Type B pancreatic cell (in vitro differentiated cells): Measurements from ENCODE around the gene ALKBH3. TPM values are rescaled to one million over a fixed set of nuclear protein-coding genes. Genes with fewer than 3 reads are reported as not detected.

Experiments used
- DNase-seq: peaks from one replicate; pipeline ENCODE4 v3.0.0; 2021; ENCODE audit warnings: mixed read lengths; ENCODE audit not compliant: unreplicated experiment; ENCODE audit errors: extremely low spot score
- H3K27ac Mint-ChIP-seq: 2 replicates; pipeline ENCODE4 v1.8.0; 2021; ENCODE audit warnings: mild to moderate bottlenecking, mixed read lengths
- H3K27me3 Mint-ChIP-seq: 2 replicates; pipeline ENCODE4 v1.8.0; 2021; ENCODE audit warnings: mixed read lengths
- H3K36me3 Mint-ChIP-seq: 2 replicates; pipeline ENCODE4 v1.8.0; 2021; ENCODE audit warnings: mixed read lengths
- H3K4me1 Mint-ChIP-seq: one replicate; pipeline ENCODE4 v1.8.0; 2021; ENCODE audit warnings: mixed read lengths; ENCODE audit not compliant: unreplicated experiment
- H3K4me3 Mint-ChIP-seq: 2 replicates; pipeline ENCODE4 v1.8.0; 2021; ENCODE audit warnings: mild to moderate bottlenecking, mixed read lengths
- H3K9me3 Mint-ChIP-seq: 2 replicates; pipeline ENCODE4 v1.8.0; 2021; ENCODE audit warnings: mixed read lengths
- CTCF ChIP-seq: fragments of 200-600 bp; sonication (generic); conservative IDR thresholded peaks from 2 replicates; pipeline ENCODE4 v1.5.0; 2021; ENCODE audit warnings: antibody characterized with exemption, mild to moderate bottlenecking
- total RNA-seq: library from RNA; stranded (reverse); gene quantifications from 2 replicates; pipeline ENCODE4 v1.2.1, GENCODE V29; 2021; ENCODE audit warnings: low replicate concordance

Gene ALKBH3
- total RNA-seq, 1 donor from 2014 or later = 27.3 TPM

GRCh38 chr11:43933226-43933607 lies 52.6 kb downstream of the ALKBH3 start:
- no peak for TF ChIP-seq CTCF
- Mint-ChIP-seq H3K27ac (no peak overlapping the region), H3K27me3 (peaks cover 15% of the 10 kb centered on the region), H3K9me3 (no peaks in the 10 kb centered on the region), H3K4me1 (peaks cover 13% of the 10 kb centered on the region), H3K36me3 (no peaks in the 10 kb centered on the region), H3K4me3 (no peak overlapping the region)
- DNase-seq = no peak

- H3K4me1 Mint-ChIP-seq = peaks cover 13% of the 10 kb centered on the region
- peaks cover 17% of the 10 kb centered on the region for H3K27me3 Mint-ChIP-seq
- no peak for DNase-seq
- peak overlapping the region; percentile 32 for H3K27ac Mint-ChIP-seq
- H3K4me3 Mint-ChIP-seq = peak overlapping the region; percentile 57
- H3K36me3 Mint-ChIP-seq = no peaks in the 10 kb centered on the region
- H3K9me3 Mint-ChIP-seq = no peaks in the 10 kb centered on the region
- no peak for TF ChIP-seq CTCF
These were observed 53.2 kb downstream of the ALKBH3 start for GRCh38 chr11:43933608-43934551.

GRCh38 chr11:43934601-43935423 lies 54.2 kb downstream of the ALKBH3 start:
- TF ChIP-seq CTCF = no peak
- no peak for DNase-seq
- Mint-ChIP-seq H3K27me3 (peaks cover 25% of the 10 kb centered on the region), H3K36me3 (no peaks in the 10 kb centered on the region), H3K4me3 (no peak overlapping the region), H3K27ac (peak overlapping the region; percentile 32), H3K9me3 (no peaks in the 10 kb centered on the region), H3K4me1 (peaks cover 13% of the 10 kb centered on the region)

GRCh38 chr11:43935424-43935979 lies 54.9 kb downstream of the ALKBH3 start:
- Mint-ChIP-seq H3K27me3 (peaks cover 28% of the 10 kb centered on the region), H3K9me3 (no peaks in the 10 kb centered on the region), H3K4me1 (peaks cover 13% of the 10 kb centered on the region), H3K27ac (no peak overlapping the region), H3K4me3 (no peak overlapping the region), H3K36me3 (no peaks in the 10 kb centered on the region)
- DNase-seq = no peak
- TF ChIP-seq CTCF = no peak

GRCh38 chr11:43936076-43936475 lies 55.4 kb downstream of the ALKBH3 start:
- no peak for TF ChIP-seq CTCF
- H3K27me3 Mint-ChIP-seq = peaks cover 34% of the 10 kb centered on the region
- H3K36me3 Mint-ChIP-seq = no peaks in the 10 kb centered on the region
- H3K27ac Mint-ChIP-seq = no peak overlapping the region
- H3K4me3 Mint-ChIP-seq = no peak overlapping the region
- peaks cover 19% of the 10 kb centered on the region for H3K4me1 Mint-ChIP-seq
- no peaks in the 10 kb centered on the region for H3K9me3 Mint-ChIP-seq
- DNase-seq = no peak
